ENCODE measurements around the gene PORCN. TPM values are rescaled to one million over a fixed set of nuclear protein-coding genes. Genes with fewer than 3 reads are reported as not detected.

The PORCN gene
- total and polyA plus RNA-seq, 2 of the 13 experiments (the other 11 are each of a cell fraction or from before 2014, with no cell fraction given) = 3.9 to 5.8 TPM

- TF ChIP-seq DNMT3B (CRISPR knock-in tag; conservative IDR thresholded peaks at IDR 0.05) (no peak), TFE3 (CRISPR knock-in tag; IDR thresholded peaks at IDR 0.05) (no peak), ZNF362 (CRISPR knock-in tag; IDR thresholded peaks at IDR 0.05; ENCODE audit: borderline replicate concordance) (no peak), RFXANK (CRISPR knock-in tag; IDR thresholded peaks at IDR 0.05) (no peak), JUN (CRISPR knock-in tag; IDR thresholded peaks at IDR 0.05) (no peak), ZNF678 (CRISPR knock-in tag; IDR thresholded peaks at IDR 0.05) (no peak), XRCC5 (optimal IDR thresholded peaks at IDR 0.05; ENCODE audit: low read length) (peak; percentile 19), GMEB1 (CRISPR knock-in tag; IDR thresholded peaks at IDR 0.05; ENCODE audit: borderline replicate concordance) (peak; percentile 97), POLR2A (IDR thresholded peaks at IDR 0.05; ENCODE audit: insufficient read depth in 1 of 2, low read depth in 2 of 2, low read length in 2 of 2) (peak in 1 of 2 experiments; percentile 50; a peak in 2 of 4 replicates), DRAP1 (CRISPR knock-in tag; IDR thresholded peaks at IDR 0.05) (peak; percentile 14; the same call in 1 of the 2 replicates), RERE (CRISPR knock-in tag; IDR thresholded peaks at IDR 0.05; ENCODE audit: low read depth) (no peak), GATAD2A (CRISPR knock-in tag; IDR thresholded peaks at IDR 0.05) (peak; percentile 42; the same call in 1 of the 2 replicates)
- TF ChIP-seq, protein P1, sequence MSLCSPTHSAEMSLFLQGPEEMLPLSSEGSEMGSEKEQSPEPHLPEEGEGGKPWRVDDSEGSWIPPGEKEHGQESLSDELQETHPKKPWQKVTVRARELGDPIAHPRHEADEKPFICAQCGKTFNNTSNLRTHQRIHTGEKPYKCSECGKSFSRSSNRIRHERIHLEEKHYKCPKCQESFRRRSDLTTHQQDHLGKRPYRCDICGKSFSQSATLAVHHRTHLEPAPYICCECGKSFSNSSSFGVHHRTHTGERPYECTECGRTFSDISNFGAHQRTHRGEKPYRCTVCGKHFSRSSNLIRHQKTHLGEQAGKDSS (CRISPR knock-in tag; IDR thresholded peaks at IDR 0.05; ENCODE audit: borderline replicate concordance, low read depth) = no peak
- TF ChIP-seq, protein P2, sequence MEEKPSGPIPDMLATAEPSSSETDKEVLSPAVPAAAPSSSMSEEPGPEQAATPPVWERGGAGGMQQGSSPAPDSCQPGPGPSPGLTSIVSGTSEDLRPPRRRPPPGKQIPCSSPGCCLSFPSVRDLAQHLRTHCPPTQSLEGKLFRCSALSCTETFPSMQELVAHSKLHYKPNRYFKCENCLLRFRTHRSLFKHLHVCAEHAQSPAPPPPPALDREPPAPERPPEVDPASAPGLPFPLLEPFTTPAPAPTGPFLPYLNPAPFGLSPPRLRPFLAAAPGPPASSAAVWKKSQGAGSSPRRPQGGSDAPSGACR (CRISPR knock-in tag; IDR thresholded peaks at IDR 0.05) = no peak
Observed at GRCh38 chrX:48475774-48476577, 32.8 kb upstream of the PORCN start, which contains the start of gene FTSJ1 (continued).

All from HepG2 (cell line).